Ovary (tissue), 3 donors: ENCODE data around the gene MGAT5B.

Experiments
- CTCF ChIP-seq, 3 donors: fragments of 450-650 bp in 2 of 3; fragments of 200-600 bp in 1 of 3; IDR thresholded peaks; one replicate each; pipeline versions ENCODE4 v1.5.1 to v1.8.0; 2016 to 2022; ENCODE audit warnings: antibody characterized with exemption in 3 of 3, mild to moderate bottlenecking in 1 of 3
- EP300 ChIP-seq: sonication (generic); formaldehyde crosslinking; IDR thresholded peaks from one replicate; pipeline ENCODE4 v1.6.1; 2017; ENCODE audit warnings: antibody characterized with exemption
- POLR2A ChIP-seq: fragments of 450-650 bp; IDR thresholded peaks from one replicate; pipeline ENCODE4 v1.6.1; 2017; ENCODE audit warnings: antibody characterized with exemption, mild to moderate bottlenecking, moderate library complexity
- donor health status: DM: no; HTN: no; CAD: no.

GRCh38 chr17:76824093-76824492 is 44.1 kb upstream of the MGAT5B start:
- TF ChIP-seq CTCF (IDR thresholded peaks at IDR 0.05) (no peak), EP300 (no peak), POLR2A (no peak)
